NT2/D1 (cell line): ENCODE measurements around the gene PVRIG.
"Not testable (repeated sequence)": the region's sequence is repeated elsewhere in the genome, so short reads cannot be mapped to it uniquely, and the experiment has no call there.

ENCODE experiments used
- DNase-seq: peaks from one replicate; pipeline ENCODE4 v3.0.0-alpha.2; 2011; ENCODE audit warnings: low read depth, low spot score
- H3K27me3 ChIP-seq: 2 replicates; pipeline ENCODE4 v1.6.0; 2011; ENCODE audit warnings: mild to moderate bottlenecking; ENCODE audit not compliant: insufficient read length, insufficient read depth
- H3K36me3 ChIP-seq: 2 replicates; pipeline ENCODE4 v1.6.1; 2011; ENCODE audit warnings: mild to moderate bottlenecking, low read length, mixed read lengths; ENCODE audit not compliant: insufficient read depth, insufficient read length
- H3K4me1 ChIP-seq: 2 replicates; pipeline ENCODE4 v1.5.1; 2011; ENCODE audit not compliant: insufficient read depth, insufficient read length
- H3K4me3 ChIP-seq: 2 replicates; pipeline ENCODE4 v1.5.1; 2011; ENCODE audit warnings: low read depth; ENCODE audit not compliant: insufficient read length
- H3K9ac ChIP-seq: 2 replicates; pipeline ENCODE4 v1.6.0; 2011; ENCODE audit warnings: low read depth; ENCODE audit not compliant: insufficient read length
- H3K9me3 ChIP-seq: 2 replicates; pipeline ENCODE4 v1.5.1; 2011; ENCODE audit warnings: mild to moderate bottlenecking, low read length; ENCODE audit not compliant: insufficient read depth
- SUZ12 ChIP-seq: IDR thresholded peaks from 2 replicates; pipeline ENCODE4 v1.6.1; 2011; ENCODE audit not compliant: insufficient read length, insufficient read depth; ENCODE audit errors: extremely low read depth
- YY1 ChIP-seq: IDR thresholded peaks from 2 replicates; pipeline ENCODE4 v1.6.1; 2011; ENCODE audit not compliant: insufficient read length, insufficient read depth
- ZNF274 ChIP-seq: IDR thresholded peaks from 2 replicates; pipeline ENCODE4 v1.6.1; 2011; ENCODE audit warnings: mild to moderate bottlenecking, low read depth, low read length

Gene PVRIG

DNA sequence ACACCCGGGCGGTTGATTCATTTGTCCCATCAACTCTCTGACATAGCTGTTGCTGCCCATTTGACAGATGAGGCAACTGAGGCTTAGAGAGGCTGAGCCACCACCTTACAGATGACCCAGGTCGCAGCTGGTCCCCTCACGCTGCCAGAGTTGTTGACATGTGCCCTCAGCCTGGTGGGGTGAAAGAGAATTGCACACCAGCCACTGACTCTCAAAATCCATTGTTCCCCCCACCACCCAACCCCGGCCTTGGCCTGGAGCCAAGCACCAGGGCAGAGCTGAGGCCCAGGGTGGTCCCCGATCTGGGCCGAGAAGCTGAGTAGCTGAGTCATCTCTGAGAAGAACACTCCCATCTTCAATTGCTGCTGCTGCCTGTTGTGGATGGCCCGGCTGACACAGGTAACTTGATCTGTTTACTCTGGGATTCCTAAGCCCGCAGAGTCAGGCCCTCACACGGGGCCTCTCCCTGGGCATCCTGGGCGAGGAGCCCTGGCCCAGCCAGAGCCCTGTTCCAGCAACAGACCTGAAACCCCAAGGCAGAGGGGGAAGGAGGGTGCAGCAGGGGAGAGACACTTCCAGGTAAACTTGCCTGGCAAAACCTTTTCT, 27.5 kb downstream of the PVRIG start:
- TF ChIP-seq YY1 (no peak), ZNF274 (no peak), SUZ12 (no peak)
- peak; percentile 87 for DNase-seq

DNA sequence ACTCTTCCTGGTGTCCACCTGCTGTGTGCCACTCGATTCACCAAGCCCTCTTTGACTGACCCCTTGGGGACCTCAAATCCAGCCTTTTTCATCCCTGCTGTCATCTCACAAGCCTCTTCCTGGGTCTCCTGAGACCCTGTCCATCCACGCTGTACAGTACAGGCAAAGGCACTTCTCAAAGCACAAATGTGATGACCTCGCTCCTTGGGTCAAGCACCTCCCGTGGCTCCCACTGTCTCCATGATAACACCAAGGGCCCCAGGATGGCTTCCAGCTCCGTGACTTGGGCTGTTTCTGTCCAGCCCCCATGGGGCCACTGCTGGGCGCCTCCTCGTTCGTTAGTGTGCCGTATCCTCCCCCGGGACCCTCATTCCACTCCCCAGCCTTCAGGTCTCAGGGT, 28.7 kb downstream of the PVRIG start:
- DNase-seq = no peak
- Histone ChIP-seq H3K27me3 (no peaks in the 10 kb centered on the region), H3K9me3 (no peaks in the 10 kb centered on the region), H3K9ac (no peak overlapping the region), H3K4me1 (peaks cover 9% of the 10 kb centered on the region), H3K4me3 (no peak overlapping the region), H3K36me3 (no peaks in the 10 kb centered on the region)
- TF ChIP-seq SUZ12 (no peak), YY1 (no peak), ZNF274 (no peak)

More for the DNA sequence above, 27.5 kb downstream of the PVRIG start:
- H3K4me3 ChIP-seq = no peak overlapping the region
- H3K9ac ChIP-seq = no peak overlapping the region
- H3K9me3 ChIP-seq = no peaks in the 10 kb centered on the region
- no peaks in the 10 kb centered on the region for H3K36me3 ChIP-seq
- H3K4me1 ChIP-seq = peaks cover 13% of the 10 kb centered on the region
- no peaks in the 10 kb centered on the region for H3K27me3 ChIP-seq

DNA sequence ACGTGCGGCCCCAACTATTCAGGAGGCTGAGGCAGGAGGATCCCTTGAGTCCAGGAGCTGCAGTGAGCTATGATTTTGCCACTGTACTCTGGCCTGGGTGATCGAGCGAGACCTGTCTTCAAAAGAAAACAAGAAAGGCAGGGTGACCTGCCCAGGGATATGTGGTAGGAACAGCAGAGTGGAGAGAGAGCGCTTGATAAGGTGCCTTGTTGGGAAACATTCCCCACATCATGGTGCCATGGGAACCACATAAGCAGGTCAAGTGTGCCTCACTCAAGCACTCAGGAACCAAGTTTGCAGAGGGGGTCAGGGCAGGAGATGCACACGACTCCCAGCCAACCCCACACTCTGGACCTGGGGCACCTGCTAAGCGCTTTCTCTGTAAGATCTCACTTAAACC, 37.3 kb downstream of the PVRIG start:
- no peak for DNase-seq
- no peaks in the 10 kb centered on the region for H3K27me3 ChIP-seq
- H3K36me3 ChIP-seq = no peaks in the 10 kb centered on the region
- no peak overlapping the region for H3K4me3 ChIP-seq
- no peaks in the 10 kb centered on the region for H3K9me3 ChIP-seq
- H3K9ac ChIP-seq = no peak overlapping the region
- TF ChIP-seq YY1 (no peak), SUZ12 (no peak), ZNF274 (no peak)
- no peaks in the 10 kb centered on the region for H3K4me1 ChIP-seq

DNA sequence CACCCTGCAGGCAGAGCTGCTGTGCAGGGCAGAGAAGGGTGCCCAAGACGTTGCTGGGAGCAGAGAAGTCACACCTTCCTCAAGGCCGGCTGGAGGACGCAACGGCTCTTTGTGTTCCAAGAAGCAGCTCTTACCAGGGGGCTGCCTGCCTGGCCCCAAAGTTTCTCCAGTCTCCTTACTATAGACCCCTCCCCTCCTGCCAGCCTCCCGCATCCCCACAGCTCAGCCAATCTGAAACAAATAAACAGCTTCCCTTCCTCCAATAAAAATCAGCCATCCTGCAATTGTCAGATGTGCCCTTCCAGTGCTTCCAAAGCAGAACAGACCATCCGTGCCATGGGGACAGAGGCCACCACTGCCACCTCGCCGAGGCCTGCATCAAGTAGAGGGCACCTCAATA, 40.2 kb downstream of the PVRIG start:
- H3K9ac ChIP-seq, H3K27me3 ChIP-seq, H3K36me3 ChIP-seq, H3K9me3 ChIP-seq, H3K4me1 ChIP-seq, H3K4me3 ChIP-seq, DNase-seq: not testable (repeated sequence)

DNA sequence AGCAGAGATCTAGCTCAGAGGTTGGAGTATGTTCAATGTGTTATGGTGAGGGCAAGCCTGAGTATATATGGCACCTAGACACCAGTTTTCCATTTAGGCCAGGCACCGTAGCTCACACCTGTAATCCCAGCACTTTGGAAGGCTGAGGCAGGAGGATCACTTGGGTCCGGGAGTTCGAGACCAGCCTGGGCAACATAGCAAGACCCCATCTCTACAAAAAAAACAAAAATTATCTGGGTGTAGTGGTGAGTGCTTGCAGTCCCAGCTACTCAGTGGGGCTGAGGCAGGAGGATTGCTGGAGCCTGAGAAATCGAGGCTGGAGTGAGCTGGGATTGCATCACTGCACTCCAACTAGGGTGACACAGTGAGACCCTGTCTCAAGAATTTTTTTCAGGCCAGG, 43.1 kb downstream of the PVRIG start:
- not testable (repeated sequence) for H3K36me3 ChIP-seq, H3K9me3 ChIP-seq, H3K27me3 ChIP-seq, H3K4me3 ChIP-seq, DNase-seq, H3K9ac ChIP-seq, H3K4me1 ChIP-seq

DNA sequence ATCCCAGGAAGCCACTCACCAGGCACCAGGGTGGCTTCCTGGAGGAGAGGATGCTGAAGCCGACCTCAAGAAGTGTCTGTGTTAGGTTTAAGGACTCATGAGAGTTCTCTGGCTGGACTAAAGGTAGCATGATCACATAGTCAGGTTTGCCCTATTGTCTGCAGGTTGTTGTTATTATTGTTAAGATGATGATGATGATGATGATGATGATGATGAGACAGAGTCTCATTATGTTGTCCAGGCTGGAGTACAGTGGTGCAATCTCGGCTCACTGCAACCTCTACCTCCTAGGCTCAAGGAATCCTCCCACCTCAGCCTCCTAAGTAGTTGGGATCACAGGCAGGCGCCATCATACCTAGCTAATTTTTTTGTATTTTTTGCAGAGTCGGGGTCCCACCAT, 44.5 kb downstream of the PVRIG start:
- not testable (repeated sequence) for H3K4me3 ChIP-seq, H3K36me3 ChIP-seq, H3K4me1 ChIP-seq, H3K9me3 ChIP-seq, DNase-seq, H3K9ac ChIP-seq, H3K27me3 ChIP-seq

DNA sequence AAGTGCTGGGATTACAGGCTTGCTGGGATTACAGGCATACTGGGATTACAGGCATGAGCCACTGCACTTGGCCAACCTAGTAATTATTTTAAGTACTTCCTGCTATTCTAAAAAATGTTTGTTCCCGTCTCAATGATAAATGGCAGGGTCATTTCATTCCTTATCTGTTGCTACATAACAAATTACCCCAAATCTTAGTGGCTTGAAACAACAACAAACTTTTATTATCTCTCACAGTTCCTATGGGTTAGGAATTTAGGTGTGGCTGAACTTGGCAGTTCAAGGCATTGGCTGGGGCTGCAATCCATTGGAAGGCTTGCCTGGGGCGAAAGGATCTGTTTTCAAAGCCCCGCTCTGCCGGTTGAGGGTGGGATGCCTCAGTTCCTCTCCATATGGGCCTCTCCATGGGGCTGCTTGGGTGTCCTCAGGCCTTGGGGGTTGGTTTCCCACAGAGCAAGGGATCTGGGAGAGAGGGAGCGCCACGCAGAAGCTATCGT, 45.0 kb downstream of the PVRIG start:
- not testable (repeated sequence) for H3K36me3 ChIP-seq, DNase-seq, H3K4me3 ChIP-seq, H3K9ac ChIP-seq, H3K9me3 ChIP-seq, H3K4me1 ChIP-seq, H3K27me3 ChIP-seq

DNA sequence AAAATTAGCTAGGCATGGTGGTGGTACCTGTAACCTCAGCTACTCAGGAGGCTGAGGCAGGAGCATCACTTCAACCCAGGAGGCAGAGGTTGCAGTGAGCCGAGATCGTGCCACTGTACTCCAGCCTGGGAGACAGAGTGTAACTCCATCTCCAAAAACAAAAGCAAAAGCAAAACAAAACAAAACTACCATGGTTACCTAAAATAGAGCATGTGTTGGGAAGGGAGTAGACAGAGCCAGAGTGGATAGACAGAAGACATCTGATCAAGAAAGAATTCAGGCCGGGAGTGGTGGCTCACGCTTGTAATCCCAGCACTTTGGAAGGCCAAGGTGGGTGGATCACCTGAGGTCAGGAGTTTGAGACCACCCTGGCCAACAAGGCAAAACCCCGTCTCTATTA, 46.1 kb downstream of the PVRIG start:
- not testable (repeated sequence) for DNase-seq, H3K27me3 ChIP-seq, H3K4me1 ChIP-seq, H3K9ac ChIP-seq, H3K36me3 ChIP-seq, H3K9me3 ChIP-seq, H3K4me3 ChIP-seq
